ENCODE data around the gene TBC1D32. TPM values are rescaled to one million over a fixed set of nuclear protein-coding genes. Genes with fewer than 3 reads are reported as not detected.

TBC1D32 gene
- total RNA-seq, 1 experiment from 2014 or later: 5.2 TPM

GRCh38 chr6:121161886-121162285 lies 172.4 kb downstream of the TBC1D32 start:
- TF ChIP-seq ATF1 (CRISPR knock-in tag; IDR thresholded peaks at IDR 0.05) (no peak), PRRX2 (CRISPR knock-in tag; IDR thresholded peaks at IDR 0.05) (no peak), ZNF396 (CRISPR knock-in tag; IDR thresholded peaks at IDR 0.05; ENCODE audit: borderline replicate concordance) (no peak), ZNF232 (CRISPR knock-in tag; IDR thresholded peaks at IDR 0.05) (no peak), FOXK1 (CRISPR knock-in tag; IDR thresholded peaks at IDR 0.05) (no peak), HMGA2 (CRISPR knock-in tag; IDR thresholded peaks at IDR 0.05) (no peak)
- peaks cover 9% of the 10 kb centered on the region for H3K4me1 Mint-ChIP-seq
- H3K27ac Mint-ChIP-seq: no peak overlapping the region
- peaks cover 7% of the 10 kb centered on the region; the same call in 1 of the 2 replicates for H3K36me3 Mint-ChIP-seq
- CTCF ChIA-PET: no interaction called here
- H3K27me3 Mint-ChIP-seq (ENCODE audit: low read depth): no peaks in the 10 kb centered on the region
- peaks cover 13% of the 10 kb centered on the region for H3K9me3 Mint-ChIP-seq
- POLR2A ChIA-PET: no interaction called here
- DNase-seq (ENCODE audit: low spot score) (no peak), ATAC-seq (no peak)
- no peak overlapping the region for H3K4me3 Mint-ChIP-seq

DNA sequence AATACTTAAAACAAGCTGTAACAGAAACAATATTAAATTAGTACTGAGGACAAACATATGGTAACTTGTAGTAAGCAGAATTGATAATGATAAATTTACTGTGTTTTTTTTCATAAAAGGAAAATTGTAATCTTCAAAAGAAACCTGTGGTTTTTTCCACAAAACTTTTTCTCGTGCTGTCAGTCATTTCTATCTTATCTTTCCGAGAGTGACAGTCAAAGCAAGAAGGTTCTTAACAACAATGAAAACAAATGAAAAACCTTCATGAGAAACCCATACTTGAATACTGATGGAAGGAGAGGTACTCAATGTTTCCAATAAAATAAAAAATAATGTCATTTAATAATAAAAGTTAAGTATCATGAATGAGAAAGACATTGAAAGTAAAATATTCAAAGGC lies 174.0 kb downstream of the TBC1D32 start:
- Mint-ChIP-seq H3K4me1 (peaks cover 19% of the 10 kb centered on the region), H3K36me3 (peaks cover 7% of the 10 kb centered on the region; the same call in 1 of the 2 replicates), H3K27ac (no peak overlapping the region), H3K9me3 (peaks cover 16% of the 10 kb centered on the region), H3K27me3 (ENCODE audit: low read depth) (no peaks in the 10 kb centered on the region), H3K4me3 (no peak overlapping the region)
- ChIA-PET POLR2A (no interaction called here), CTCF (no interaction called here)
- no peak for TF ChIP-seq NFE2L1 (CRISPR knock-in tag; IDR thresholded peaks at IDR 0.05)
- TF ChIP-seq FOXK1 (CRISPR knock-in tag; IDR thresholded peaks at IDR 0.05): no peak
- no peak for TF ChIP-seq CREM (CRISPR knock-in tag; IDR thresholded peaks at IDR 0.05)
- no peak for TF ChIP-seq PREB (CRISPR knock-in tag; IDR thresholded peaks at IDR 0.05; ENCODE audit: borderline replicate concordance)
- TF ChIP-seq ZNF317 (CRISPR knock-in tag; IDR thresholded peaks at IDR 0.05; ENCODE audit: borderline replicate concordance, low read depth): no peak
- TF ChIP-seq, protein P1, sequence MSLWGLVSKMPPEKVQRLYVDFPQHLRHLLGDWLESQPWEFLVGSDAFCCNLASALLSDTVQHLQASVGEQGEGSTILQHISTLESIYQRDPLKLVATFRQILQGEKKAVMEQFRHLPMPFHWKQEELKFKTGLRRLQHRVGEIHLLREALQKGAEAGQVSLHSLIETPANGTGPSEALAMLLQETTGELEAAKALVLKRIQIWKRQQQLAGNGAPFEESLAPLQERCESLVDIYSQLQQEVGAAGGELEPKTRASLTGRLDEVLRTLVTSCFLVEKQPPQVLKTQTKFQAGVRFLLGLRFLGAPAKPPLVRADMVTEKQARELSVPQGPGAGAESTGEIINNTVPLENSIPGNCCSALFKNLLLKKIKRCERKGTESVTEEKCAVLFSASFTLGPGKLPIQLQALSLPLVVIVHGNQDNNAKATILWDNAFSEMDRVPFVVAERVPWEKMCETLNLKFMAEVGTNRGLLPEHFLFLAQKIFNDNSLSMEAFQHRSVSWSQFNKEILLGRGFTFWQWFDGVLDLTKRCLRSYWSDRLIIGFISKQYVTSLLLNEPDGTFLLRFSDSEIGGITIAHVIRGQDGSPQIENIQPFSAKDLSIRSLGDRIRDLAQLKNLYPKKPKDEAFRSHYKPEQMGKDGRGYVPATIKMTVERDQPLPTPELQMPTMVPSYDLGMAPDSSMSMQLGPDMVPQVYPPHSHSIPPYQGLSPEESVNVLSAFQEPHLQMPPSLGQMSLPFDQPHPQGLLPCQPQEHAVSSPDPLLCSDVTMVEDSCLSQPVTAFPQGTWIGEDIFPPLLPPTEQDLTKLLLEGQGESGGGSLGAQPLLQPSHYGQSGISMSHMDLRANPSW (CRISPR knock-in tag; conservative IDR thresholded peaks at IDR 0.05; ENCODE audit: low read depth): no peak
- no peak for TF ChIP-seq ZNF423 (CRISPR knock-in tag; IDR thresholded peaks at IDR 0.05)
- no peak for TF ChIP-seq EMX1 (CRISPR knock-in tag; IDR thresholded peaks at IDR 0.05)
- TF ChIP-seq NR1H2 (CRISPR knock-in tag; IDR thresholded peaks at IDR 0.05): no peak
- no peak for TF ChIP-seq ATF1 (CRISPR knock-in tag; IDR thresholded peaks at IDR 0.05)
- no peak for DNase-seq (ENCODE audit: low spot score)
- no peak for ATAC-seq

- Mint-ChIP-seq H3K4me3 (no peak overlapping the region), H3K9me3 (peaks cover 29% of the 10 kb centered on the region), H3K27ac (no peak overlapping the region), H3K36me3 (peaks cover 15% of the 10 kb centered on the region), H3K27me3 (ENCODE audit: low read depth) (no peaks in the 10 kb centered on the region), H3K4me1 (peaks cover 19% of the 10 kb centered on the region)
- no peak for TF ChIP-seq FOXP1 (CRISPR knock-in tag; IDR thresholded peaks at IDR 0.05; ENCODE audit: borderline replicate concordance)
- no peak for TF ChIP-seq MYBL2 (CRISPR knock-in tag; IDR thresholded peaks at IDR 0.05)
- no peak for TF ChIP-seq JUN (CRISPR knock-in tag; IDR thresholded peaks at IDR 0.05)
- TF ChIP-seq ETV6 (CRISPR knock-in tag; IDR thresholded peaks at IDR 0.05): no peak
- no peak for TF ChIP-seq GRHL2 (CRISPR knock-in tag; IDR thresholded peaks at IDR 0.05; ENCODE audit: insufficient replicate concordance, severe bottlenecking)
- no peak for TF ChIP-seq ATF1 (CRISPR knock-in tag; IDR thresholded peaks at IDR 0.05)
- TF ChIP-seq ZNF671 (CRISPR knock-in tag; IDR thresholded peaks at IDR 0.05): no peak
- TF ChIP-seq, protein P2, sequence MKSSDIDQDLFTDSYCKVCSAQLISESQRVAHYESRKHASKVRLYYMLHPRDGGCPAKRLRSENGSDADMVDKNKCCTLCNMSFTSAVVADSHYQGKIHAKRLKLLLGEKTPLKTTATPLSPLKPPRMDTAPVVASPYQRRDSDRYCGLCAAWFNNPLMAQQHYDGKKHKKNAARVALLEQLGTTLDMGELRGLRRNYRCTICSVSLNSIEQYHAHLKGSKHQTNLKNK (CRISPR knock-in tag; IDR thresholded peaks at IDR 0.05): no peak
- TF ChIP-seq, protein P1 (CRISPR knock-in tag; conservative IDR thresholded peaks at IDR 0.05; ENCODE audit: low read depth): no peak
- no peak for TF ChIP-seq ZNF317 (CRISPR knock-in tag; IDR thresholded peaks at IDR 0.05; ENCODE audit: borderline replicate concordance, low read depth)
- ATAC-seq (no peak), DNase-seq (ENCODE audit: low spot score) (no peak)
- ChIA-PET POLR2A (no interaction called here), CTCF (no interaction called here)
Observed at GRCh38 chr6:121158891-121159290, 175.4 kb downstream of the TBC1D32 start.

Measured in WTC11 (cell line).